Activated CD4-positive, alpha-beta T cell treated with anti-CD3 and anti-CD28 coated beads, Interleukin-10, Interleukin-2, amounts not matched to agents 100 ng/mL and 50 ng/mL, durations not matched to agents 16 hours and 8 hours (primary cell): ENCODE measurements around the gene EFCAB5.
"Not testable (repeated sequence)": the region's sequence is repeated elsewhere in the genome, so short reads cannot be mapped to it uniquely, and the experiment has no call there.

ENCODE experiments used
- DNase-seq: peaks from one replicate; pipeline ENCODE4 v3.0.0-alpha.2; 2020

EFCAB5 gene

DNA sequence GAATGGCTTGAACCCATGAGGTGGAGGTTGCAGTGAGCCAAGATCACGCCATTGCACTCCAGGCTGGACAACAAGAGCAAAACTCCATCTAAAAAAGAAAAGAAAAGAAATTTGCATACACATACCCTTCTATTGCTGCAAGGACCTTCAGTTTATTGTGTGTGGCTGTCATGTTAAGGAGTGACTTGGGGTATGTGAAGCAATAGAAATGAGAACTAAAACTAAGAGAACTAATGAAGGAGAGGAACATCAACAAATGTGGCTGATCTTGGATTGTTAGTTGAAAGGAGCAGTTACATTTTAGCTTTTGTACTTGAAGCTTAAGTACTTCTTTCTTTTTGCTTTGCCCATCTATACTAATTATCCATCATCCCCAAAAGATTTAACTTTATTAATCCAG, 162.5 kb downstream of the EFCAB5 start:
- DNase-seq = no peak

DNA sequence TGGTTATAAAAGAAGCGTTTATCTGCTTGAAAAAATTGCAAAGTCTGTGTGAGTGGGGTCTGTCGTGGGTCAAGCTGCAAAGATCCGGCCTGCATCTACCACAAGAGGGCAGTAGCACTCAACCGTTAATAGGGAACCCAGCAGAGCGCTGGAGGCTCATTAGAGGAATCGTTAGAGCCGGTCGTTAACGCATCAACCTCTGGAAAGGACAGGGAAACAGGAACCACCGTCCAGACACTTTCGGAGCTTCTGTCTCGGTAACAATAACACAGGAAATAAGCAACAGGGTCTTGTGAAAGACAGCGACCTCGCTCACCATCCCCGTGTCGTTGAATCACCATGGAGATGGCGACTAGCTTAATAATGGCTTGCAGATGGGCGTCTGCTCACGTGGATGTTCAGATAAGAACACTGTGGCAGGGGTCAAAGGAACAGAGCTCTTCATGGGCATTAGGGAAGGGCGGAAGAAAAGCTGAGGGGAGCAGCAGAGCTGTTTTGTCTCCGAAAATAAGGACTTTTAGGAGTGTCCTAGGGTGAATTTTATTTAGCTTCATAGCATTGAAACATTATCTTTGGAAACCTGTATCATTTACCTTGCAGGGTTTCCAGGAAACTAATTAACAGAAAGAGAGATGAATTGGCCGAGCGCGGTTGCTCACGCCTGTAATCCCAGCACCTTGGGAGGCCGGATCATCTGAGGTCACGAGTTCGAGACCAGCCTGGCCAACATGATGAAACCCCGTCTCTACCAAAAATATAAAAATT, 163.3 kb downstream of the EFCAB5 start:
- peak; percentile 83 for DNase-seq

DNA sequence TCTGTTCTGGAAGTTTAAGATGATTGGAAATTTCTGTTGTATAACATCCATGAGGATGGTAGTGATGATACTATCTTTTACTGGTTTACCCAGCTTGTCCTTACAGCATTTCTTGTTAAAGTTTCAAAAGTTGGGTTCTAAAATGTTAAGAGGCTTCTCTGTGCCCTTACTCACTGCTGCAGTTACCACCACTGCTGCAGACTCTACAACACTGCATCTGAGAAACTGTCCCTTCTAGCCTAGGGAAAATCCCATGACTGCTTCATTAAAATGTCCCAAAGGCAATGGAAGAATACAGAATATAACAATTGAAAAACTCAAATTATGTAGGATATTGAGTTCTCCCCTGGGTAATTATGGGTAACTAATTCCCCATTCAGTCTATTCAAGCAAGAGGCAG, 171.4 kb downstream of the EFCAB5 start:
- DNase-seq = no peak

DNA sequence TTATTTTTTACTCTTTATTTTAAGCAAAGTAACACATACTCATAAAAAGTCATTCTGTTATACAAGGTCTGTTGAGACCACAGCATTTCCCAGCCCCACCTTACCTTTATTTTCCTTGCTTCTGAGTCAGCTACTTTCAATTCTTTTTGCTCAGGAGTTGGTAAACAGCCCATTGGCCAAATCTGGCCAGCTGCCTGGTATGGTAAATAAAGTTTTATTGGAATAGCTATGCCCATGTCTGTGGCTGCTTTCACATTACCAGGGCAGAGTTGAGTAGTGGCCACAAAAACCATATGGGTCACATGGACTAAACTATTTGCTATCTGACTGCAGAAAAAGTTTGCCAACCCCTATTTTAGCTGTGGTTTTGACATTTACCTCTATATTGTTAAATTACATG, 171.8 kb downstream of the EFCAB5 start:
- peak; percentile 63 for DNase-seq

DNA sequence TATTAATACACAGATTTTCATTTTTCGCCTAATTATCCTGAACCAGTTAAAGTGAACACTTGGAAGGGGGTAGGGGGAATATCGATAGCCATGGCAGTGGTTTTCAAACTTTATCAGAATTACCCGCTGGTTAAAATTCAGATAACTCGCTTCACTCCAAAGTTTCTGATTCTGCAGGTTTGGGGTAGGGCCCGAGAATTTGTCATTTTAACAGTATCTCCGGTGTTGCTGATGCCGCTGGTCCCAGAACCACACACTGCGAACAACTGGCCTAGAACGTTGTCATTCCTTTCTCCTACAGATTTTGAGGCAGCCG, 174.9 kb downstream of the EFCAB5 start:
- no peak for DNase-seq

DNA sequence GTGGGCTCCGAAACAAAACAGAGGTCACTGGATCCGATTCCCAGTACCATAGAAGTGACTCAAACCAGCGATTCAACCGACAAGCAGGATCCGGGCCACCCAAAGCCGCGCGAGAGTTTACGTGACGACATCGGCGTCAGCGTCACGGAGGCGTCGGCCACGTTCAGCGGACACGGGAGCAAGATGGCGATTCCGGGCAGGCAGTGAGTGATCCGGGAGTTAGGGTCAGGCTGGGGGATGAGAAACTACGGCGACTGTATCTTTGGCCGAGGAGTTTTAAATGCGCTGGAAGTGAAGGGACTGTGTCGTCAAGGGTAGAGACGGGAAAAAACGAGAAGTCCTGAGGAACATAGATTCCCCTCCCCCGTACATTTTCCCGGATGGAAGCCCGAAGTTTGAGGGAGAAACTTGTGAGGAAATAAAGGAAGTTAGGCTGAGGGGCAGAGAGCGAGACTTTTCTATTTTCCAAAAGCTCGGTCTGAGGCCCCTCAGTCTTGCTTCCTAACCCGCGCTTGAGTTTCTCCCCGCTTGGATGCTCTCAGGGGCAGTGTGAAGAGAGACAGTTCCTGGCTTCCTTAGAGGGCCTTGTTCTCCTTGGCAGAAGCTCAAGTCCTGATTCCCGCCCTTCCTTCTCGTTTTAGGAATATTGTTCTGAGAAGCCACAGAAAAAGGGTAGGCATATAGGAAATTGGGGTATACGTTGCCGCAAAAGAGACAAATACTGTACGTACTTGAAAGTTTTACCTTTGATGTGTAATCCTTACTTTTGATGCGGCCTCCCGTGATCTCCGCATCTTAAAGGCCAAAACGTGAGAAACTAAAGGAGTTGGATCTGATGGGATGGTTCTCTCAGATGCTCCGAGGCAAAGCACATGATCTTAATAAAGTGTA, 175.5 kb downstream of the EFCAB5 start, which contains the start of gene NSRP1:
TSS of gene NSRP1 (plus strand) at position 156 of the 891 bp plus-strand sequence. CDS start at position 184, 28 bp downstream.
- peak; percentile 97 for DNase-seq

DNA sequence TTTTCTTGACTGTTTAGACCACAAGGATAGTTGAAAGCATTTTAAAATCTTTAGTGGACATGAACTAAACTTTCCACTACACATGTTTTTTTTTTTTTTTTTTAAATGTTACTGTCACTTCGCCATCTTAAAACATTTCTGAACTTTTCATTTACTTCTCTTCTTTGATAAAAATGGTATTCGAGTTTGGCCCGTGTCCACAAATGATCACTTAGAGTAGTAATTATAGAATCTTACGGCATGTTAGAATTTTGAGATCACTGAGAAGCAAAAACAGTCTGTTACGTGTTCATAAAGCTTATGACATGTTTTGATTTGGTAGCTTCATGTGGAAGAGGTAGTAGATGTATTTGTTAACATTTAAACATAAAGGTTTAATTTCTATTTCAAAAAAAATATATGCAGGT, 176.2 kb downstream of the EFCAB5 start:
- DNase-seq = no peak

DNA sequence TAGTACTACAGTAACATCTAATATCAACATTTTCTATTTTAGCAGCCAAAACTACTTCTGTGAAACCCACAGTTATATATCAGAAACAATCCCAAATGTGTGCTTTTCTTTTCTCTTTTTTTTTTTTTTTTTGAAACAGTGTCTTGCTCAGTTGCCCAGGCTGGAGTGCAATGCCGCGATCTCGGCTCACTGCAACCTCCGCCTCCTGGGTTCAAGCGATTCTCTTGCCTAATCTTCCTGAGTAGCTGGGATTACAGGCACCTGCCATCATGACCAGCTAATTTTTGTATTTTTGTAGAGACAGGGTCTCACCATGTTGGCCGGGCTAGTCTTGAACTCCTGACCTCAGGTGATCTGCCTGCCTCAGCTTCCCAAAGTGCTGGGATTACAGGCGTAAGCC, 177.2 kb downstream of the EFCAB5 start:
- DNase-seq = not testable (repeated sequence)

DNA sequence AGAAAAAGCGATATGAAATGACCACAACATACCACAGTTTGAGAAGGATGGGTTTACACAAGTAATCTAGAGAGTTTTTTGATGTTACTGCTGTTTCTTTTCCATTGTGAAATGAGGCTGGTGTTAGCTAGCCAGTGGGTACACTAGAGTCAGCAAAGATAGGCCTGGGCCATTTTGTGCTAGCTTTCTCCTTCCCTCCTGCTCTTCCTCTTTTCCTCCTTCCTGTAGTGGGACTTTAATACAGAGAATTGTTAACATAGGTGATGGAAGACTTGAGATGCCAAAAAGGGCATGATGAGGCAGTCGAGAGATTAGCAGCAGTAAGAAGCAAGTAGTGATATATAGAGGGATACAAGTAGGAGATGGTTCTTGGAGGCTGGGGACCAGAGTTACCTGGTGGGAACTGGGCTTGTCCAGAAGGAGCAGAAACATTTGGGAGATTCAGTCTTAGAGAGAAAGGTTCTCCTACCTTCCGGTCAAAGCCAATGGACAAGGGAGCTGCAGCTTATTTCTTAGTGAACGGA, 182.9 kb downstream of the EFCAB5 start:
- DNase-seq = no peak

DNA sequence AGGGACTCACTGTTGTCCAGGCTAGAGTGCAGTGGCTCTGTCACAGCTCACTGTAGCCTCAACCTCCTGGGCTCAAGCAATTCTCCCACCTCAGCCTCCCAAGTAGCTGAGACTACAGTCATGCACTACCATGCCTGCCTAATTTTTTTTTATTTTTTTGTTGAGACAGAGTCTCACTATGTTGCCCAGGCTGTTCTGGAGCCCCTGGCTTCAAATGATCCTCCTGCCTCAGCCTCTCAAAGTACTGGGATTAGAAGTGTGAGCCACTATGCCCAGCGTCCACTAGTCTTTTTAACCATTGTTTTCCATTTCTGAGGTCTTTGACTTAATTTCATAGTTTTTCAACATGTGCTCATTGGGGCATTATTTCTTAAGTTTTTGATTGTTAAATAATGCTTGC, 188.7 kb downstream of the EFCAB5 start:
- no peak for DNase-seq

DNA sequence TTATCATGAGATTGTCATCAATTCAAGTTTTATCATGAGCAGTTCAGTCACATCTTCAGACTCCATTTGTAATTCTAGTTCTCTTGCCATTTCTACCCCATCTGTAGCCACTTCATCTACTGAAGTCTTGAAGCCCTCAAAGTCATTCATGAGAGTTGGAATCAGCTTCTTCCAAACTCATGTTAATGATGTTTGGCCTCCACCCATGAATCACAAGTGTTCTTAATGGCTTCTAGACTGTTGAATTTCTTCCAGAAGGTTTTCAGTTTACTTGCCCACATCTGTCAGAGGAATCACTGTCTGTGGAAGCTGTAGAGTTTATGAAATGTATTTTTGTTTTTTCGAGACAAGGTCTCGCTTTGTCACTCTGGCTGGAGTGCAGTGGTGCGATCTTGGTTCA, 191.2 kb downstream of the EFCAB5 start:
- DNase-seq = no peak

DNA sequence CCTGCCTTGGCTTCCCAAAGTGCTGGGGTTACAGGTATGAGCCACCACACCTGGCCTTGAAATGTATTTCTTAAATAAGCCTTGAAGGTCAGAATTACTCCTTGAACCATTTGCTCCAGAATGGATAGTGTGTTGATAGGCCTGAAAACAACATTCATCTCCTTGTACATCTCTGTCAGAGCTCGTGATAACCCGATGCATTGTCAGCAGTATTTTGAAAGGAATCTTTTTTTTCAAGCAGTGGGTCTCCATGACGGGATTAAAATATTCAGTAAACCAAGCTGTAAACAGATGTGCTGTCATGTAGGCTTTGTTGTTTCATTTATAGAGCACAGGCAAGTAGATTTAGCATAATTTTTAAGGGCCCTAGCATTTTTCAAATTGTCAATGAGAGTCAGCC, 191.8 kb downstream of the EFCAB5 start:
- DNase-seq = no peak

DNA sequence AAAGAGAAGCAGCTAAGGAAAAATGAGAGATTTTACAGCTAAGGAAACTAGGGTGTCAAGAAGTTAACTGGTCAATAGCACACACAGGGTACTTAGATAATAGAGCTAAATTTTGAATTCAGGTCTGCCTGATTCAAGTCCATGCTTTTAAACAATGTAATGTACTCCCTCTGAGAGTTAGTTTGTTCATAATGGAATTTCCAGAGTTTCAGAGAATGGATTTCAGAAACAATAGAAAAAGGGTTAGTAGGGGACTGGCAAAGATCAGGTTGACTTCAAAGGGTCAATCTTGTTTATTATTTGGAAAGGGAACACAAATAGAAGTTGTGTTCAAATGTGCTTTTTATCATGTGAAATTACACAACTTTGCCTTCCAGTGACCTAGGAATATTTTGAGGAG, 193.1 kb downstream of the EFCAB5 start:
- no peak for DNase-seq

DNA sequence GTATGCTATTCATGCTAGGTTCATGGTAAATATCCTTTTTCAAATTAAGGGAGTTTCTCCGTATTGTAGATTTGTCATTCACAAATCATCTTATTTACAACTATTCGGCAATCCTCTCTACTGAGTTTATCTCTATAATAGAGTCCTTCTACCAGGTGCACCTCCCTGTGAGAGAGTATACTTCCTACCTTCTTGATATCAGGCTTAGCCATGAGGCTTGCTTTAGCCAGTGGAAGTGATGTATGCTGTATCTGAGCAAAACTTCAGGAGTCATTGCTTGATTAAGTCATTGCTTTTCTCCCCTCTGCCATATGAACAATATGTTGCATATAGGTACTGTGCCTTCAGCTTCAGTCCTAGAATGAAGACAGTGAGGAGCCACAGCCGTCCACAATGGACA, 195.7 kb downstream of the EFCAB5 start:
- no peak for DNase-seq

DNA sequence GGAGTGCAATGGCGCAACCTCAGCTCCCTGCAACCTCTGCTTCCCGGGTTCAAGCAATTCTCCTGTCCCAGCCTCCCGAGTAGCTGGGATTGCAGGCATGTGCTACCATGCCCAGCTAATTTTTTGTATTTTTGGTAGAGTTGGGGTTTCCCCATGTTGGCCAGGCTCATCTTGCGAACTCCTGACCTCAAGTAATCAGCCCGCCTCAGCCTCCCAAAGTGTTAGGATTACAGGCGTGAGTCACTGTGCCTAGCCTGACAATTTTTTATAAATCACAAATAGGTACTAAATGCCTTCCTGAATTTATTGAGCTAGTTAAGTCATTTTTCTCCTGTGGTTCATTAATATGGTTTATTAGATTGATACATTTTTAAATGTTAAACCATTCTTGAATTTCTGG, 206.4 kb downstream of the EFCAB5 start:
- peak; percentile 34 for DNase-seq

DNA sequence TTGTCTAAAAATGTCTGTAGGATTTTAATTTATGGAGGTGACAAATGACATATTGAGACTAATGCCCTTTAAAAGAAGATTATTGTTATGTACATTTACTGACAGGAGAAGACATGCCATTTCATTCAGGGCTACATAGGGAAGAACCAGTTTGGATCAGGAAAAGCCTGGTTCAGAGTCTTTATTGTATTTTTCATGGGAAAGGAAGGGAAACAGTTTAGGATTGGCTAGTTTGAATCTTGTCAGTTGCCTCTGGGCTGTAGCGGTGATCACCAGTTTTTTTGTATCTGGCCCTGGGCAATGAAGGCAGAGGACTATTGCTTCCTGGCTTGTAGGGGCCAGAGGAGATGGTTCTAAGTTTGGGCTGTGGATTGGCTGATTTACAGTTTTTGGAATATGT, 206.9 kb downstream of the EFCAB5 start:
- DNase-seq = no peak

DNA sequence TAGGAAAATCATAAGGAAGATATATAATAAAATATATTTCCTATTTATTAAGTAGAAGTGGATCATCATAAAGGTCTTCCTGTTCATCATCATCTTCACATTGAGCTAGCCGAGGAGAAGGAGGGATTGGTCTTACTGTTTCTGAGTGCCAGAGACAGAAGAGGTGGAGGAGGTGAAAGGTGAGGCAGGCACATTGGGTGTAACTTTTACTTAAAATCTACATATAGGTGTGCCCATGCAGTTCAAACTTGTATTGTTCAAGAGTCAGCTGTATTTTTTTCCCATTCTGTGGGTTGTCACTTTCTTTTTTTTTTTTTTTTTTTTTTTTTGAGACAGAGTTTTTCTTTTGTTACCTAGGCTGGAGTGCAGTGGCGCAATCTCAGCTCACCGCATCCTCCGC, 210.0 kb downstream of the EFCAB5 start:
- DNase-seq = no peak

DNA sequence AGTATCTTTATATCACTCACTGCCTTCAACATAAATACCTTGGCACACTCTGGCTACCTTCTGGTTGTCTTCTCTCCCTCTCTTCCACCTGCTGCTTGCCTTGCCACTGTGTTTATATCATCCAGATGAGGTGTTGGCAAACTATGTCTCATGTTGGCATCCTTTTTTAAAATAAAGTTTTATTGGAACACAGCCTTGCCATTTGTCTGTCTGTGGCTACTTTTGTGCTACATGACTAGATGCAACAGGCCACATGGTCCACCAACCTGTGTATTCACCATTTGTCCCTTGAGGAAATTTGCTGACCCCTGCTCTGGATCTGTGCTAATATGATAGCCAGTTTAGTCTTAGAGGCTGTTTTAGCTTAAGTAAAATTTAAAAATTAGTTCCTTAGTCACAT, 212.0 kb downstream of the EFCAB5 start:
- no peak for DNase-seq

DNA sequence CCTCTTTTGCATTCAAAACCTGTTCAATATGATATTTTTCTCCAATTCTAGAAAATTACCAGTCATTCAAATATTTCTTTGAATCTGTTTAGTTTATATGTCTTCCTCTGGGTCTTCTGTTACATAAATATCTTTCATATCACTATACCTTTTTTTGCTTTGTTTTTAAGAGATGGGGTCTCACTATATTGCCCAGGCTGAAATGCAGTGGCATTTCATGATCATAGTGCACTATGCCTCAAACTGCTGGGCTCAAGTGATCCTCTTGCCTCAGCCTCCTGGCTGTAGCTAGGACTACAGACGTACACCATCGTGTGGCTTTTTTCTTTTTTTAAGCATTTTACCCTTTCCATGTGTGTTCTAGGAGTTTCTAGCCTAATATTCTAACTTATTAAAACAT, 214.0 kb downstream of the EFCAB5 start:
- DNase-seq = no peak
